AG04449 (cell line): ENCODE data around the gene MFAP1.

Source experiments
- CTCF ChIA-PET: fragments of 350-600 bp; formaldehyde crosslinking; extraction: SDS; loops from one replicate; lab custom pipeline; 2021; ENCODE audit warnings: antibody characterized with exemption; lab: Yijun Ruan, JAX
- POLR2A ChIA-PET: fragments of 400-600, 350-600 bp; formaldehyde crosslinking; extraction: SDS; loops from one replicate; lab custom pipeline; 2020; ENCODE audit warnings: antibody characterized with exemption, inconsistent platforms; lab: Yijun Ruan, JAX
- DNase-seq: peaks from one replicate; pipeline ENCODE4 v3.0.0-alpha.2; 2010; ENCODE audit warnings: low read depth, low spot score
- H3K4me3 ChIP-seq: 2 replicates; pipeline ENCODE4 v1.5.1; 2011; ENCODE audit warnings: low read depth, mild to moderate bottlenecking, control low read depth, low read length
- TF ChIP-seq, protein P1 (sequence below): IDR thresholded peaks from one replicate; pipeline ENCODE4 v1.5.1; 2011; ENCODE audit warnings: mild to moderate bottlenecking, moderate library complexity, low read length, control low read depth, inconsistent platforms; ENCODE audit not compliant: insufficient read depth; ENCODE audit errors: missing control alignments

MFAP1 gene

DNA sequence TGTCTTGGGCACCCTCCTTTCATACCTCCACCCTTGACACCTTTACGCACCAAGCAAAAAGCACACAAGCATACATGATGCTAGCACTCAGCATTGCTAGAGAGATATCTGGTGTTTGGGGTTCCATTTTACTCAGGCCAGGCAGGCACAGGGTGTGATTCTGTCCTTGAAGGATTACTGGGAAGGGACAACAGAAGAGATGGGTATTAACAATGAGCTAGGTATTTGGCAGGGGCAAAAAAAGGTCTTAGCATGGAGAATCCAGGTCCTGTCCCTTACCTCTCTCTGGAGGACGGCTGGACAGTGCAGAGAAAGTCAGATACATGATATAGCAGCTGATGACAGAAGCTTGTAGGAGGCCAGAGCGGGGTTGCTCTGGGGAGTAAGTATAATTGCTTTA is 27.9 kb downstream of the MFAP1 start:
- TF ChIP-seq, protein P1, sequence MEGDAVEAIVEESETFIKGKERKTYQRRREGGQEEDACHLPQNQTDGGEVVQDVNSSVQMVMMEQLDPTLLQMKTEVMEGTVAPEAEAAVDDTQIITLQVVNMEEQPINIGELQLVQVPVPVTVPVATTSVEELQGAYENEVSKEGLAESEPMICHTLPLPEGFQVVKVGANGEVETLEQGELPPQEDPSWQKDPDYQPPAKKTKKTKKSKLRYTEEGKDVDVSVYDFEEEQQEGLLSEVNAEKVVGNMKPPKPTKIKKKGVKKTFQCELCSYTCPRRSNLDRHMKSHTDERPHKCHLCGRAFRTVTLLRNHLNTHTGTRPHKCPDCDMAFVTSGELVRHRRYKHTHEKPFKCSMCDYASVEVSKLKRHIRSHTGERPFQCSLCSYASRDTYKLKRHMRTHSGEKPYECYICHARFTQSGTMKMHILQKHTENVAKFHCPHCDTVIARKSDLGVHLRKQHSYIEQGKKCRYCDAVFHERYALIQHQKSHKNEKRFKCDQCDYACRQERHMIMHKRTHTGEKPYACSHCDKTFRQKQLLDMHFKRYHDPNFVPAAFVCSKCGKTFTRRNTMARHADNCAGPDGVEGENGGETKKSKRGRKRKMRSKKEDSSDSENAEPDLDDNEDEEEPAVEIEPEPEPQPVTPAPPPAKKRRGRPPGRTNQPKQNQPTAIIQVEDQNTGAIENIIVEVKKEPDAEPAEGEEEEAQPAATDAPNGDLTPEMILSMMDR = no peak
- ChIA-PET POLR2A (interaction anchor here (1.1 kb wide), 1 partner anchor 28 kb away, joined by 3 read pairs; the partner anchor contains the start of gene MFAP1), CTCF (interaction anchor here (3.9 to 4.1 kb wide), 2 partner anchors 19 to 25 kb away, joined by 17 to 20 read pairs; partner anchors contain the start of gene ELL3)
- H3K4me3 ChIP-seq = no peak overlapping the region
- no peak for DNase-seq

GRCh38 chr15:43795997-43796396 is 28.5 kb downstream of the MFAP1 start:
- CTCF ChIA-PET = interaction anchor here (0.8 to 4.1 kb wide), 3 partner anchors 9 to 25 kb away, joined by 3 to 20 read pairs (median 17); partner anchors contain the start of gene ELL3
- POLR2A ChIA-PET = interaction anchor here (0.7 to 1.5 kb wide), 2 partner anchors 19 to 1530 kb away, joined by 3 read pairs; partner anchors contain the start of gene ELL3
- TF ChIP-seq, protein P1 = no peak
- DNase-seq = no peak
- H3K4me3 ChIP-seq = no peak overlapping the region

GRCh38 chr15:43795197-43795596 is 29.3 kb downstream of the MFAP1 start:
- POLR2A ChIA-PET = interaction anchor here (1.5 kb wide), 1 partner anchor 18 kb away, joined by 3 read pairs; the partner anchor contains the start of gene ELL3
- CTCF ChIA-PET = interaction anchor here (0.8 to 4.1 kb wide), 3 partner anchors 10 to 24 kb away, joined by 3 to 20 read pairs (median 17); partner anchors contain the start of gene ELL3

GRCh38 chr15:43794269-43795037 is 30.0 kb downstream of the MFAP1 start:
- peak overlapping the region; percentile 6; the same call in 1 of the 2 replicates for H3K4me3 ChIP-seq
- DNase-seq = no peak
- TF ChIP-seq, protein P1 = no peak
- ChIA-PET POLR2A (interaction anchor here (1.5 kb wide), 1 partner anchor 18 kb away, joined by 3 read pairs; the partner anchor contains the start of gene ELL3), CTCF (interaction anchor here (3.9 to 4.1 kb wide), 2 partner anchors 17 to 23 kb away, joined by 17 to 20 read pairs; partner anchors contain the start of gene ELL3)

More at GRCh38 chr15:43795197-43795596, 29.3 kb downstream of the MFAP1 start:
- no peak for DNase-seq
- TF ChIP-seq, protein P1 = no peak
- H3K4me3 ChIP-seq = no peak overlapping the region

DNA sequence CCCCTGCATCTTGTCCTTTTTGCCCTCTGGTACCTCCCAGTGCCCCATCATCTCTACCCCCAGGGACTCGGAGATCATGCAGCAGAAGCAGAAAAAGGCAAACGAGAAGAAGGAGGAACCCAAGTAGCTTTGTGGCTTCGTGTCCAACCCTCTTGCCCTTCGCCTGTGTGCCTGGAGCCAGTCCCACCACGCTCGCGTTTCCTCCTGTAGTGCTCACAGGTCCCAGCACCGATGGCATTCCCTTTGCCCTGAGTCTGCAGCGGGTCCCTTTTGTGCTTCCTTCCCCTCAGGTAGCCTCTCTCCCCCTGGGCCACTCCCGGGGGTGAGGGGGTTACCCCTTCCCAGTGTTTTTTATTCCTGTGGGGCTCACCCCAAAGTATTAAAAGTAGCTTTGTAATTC is 30.8 kb downstream of the MFAP1 start:
- ChIA-PET CTCF (interaction anchor here (3.9 to 4.1 kb wide), 2 partner anchors 16 to 22 kb away, joined by 17 to 20 read pairs; partner anchors contain the start of gene ELL3), POLR2A (interaction anchor here (0.7 to 1.0 kb wide), 3 partner anchors 16 to 277 kb away, joined by 3 to 5 read pairs (median 4); partner anchors contain the start of gene MFAP1)
- TF ChIP-seq, protein P1 = no peak
- DNase-seq = no peak
- H3K4me3 ChIP-seq = peak overlapping the region; percentile 100
